ENCODE measurements around the gene SAPCD2.

SAPCD2 gene

GRCh38 chr9:137080260-137081122, 10.1 kb upstream of the SAPCD2 start:
- DNase-seq (ENCODE audit: low read depth), result no peak

GRCh38 chr9:137079401-137079787, 9.0 kb upstream of the SAPCD2 start:
- DNase-seq (ENCODE audit: low read depth), result no peak

GRCh38 chr9:137078701-137079400, 8.5 kb upstream of the SAPCD2 start:
- DNase-seq (ENCODE audit: low read depth), result no peak

- no peak for DNase-seq (ENCODE audit: low read depth)
Observed at GRCh38 chr9:137077758-137078693, 7.7 kb upstream of the SAPCD2 start.

GRCh38 chr9:137077010-137077747, 6.8 kb upstream of the SAPCD2 start, which contains the start of gene UAP1L1:
Gene UAP1L1 (plus strand): TSS chr9:137077517. CDS start chr9:137077533, 16 bp downstream.
- no peak for DNase-seq (ENCODE audit: low read depth)

- DNase-seq (ENCODE audit: low read depth), result no peak
Observed at GRCh38 chr9:137076636-137077009, 6.3 kb upstream of the SAPCD2 start.

- no peak for DNase-seq (ENCODE audit: low read depth)
Observed at GRCh38 chr9:137075275-137075775, 5.0 kb upstream of the SAPCD2 start.

GRCh38 chr9:137074657-137075274, 4.4 kb upstream of the SAPCD2 start:
- no peak for DNase-seq (ENCODE audit: low read depth)

GRCh38 chr9:137073992-137074399, 3.6 kb upstream of the SAPCD2 start:
- no peak for DNase-seq (ENCODE audit: low read depth)

- no peak for DNase-seq (ENCODE audit: low read depth)
Observed at GRCh38 chr9:137071282-137071681, 925 bp upstream of the SAPCD2 start.

- DNase-seq (ENCODE audit: low read depth), result no peak
Observed at GRCh38 chr9:137070906-137071275, 534 bp upstream of the SAPCD2 start.

- no peak for DNase-seq (ENCODE audit: low read depth)
Observed at GRCh38 chr9:137069508-137070091, 757 bp downstream of the SAPCD2 start.

- no peak for DNase-seq (ENCODE audit: low read depth)
Observed at GRCh38 chr9:137068539-137069507, 1.5 kb downstream of the SAPCD2 start.

- peak; percentile 71 for DNase-seq (ENCODE audit: low read depth)
Observed at GRCh38 chr9:137067860-137068538, 2.4 kb downstream of the SAPCD2 start.

GRCh38 chr9:137066096-137066861, 4.1 kb downstream of the SAPCD2 start:
- DNase-seq (ENCODE audit: low read depth), result no peak

- no peak for DNase-seq (ENCODE audit: low read depth)
Observed at GRCh38 chr9:137065336-137065967, 4.9 kb downstream of the SAPCD2 start.

GRCh38 chr9:137064880-137065164, 5.5 kb downstream of the SAPCD2 start:
- no peak for DNase-seq (ENCODE audit: low read depth)

Data from stimulated activated CD8-positive, alpha-beta memory T cell treated with anti-CD3 and anti-CD28 coated beads, Interleukin-15, amount 100 ng/mL, for 1 hour (primary cell).